ENCODE measurements around the gene MFSD2B.

The MFSD2B gene

DNA sequence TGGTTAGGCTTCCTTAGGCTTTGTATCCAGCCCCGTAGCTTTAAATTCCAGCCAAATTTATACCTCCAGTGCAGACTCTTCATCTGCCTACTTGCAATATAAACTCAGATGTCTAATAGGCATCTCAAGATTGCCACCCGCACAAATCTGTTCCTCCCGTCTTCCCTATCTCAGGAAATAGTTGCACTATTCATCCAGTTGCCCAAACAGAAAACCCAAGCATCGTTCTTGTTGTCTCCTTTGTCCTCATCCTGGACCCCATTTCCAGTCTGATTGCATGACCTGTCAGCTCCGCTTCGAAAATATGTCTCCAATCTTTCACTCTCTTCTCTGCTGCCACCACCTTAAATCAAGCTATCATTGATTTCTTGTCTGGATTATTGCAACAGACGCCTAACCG, 41.9 kb downstream of the MFSD2B start:
- DNase-seq (ENCODE audit: low spot score) = no peak

GRCh38 chr2:24052951-24053350, 43.1 kb downstream of the MFSD2B start:
- DNase-seq (ENCODE audit: low spot score) = no peak

- DNase-seq (ENCODE audit: low spot score) = no peak
These were observed 44.6 kb downstream of the MFSD2B start for GRCh38 chr2:24054366-24055010.

- no peak for DNase-seq (ENCODE audit: low spot score)
These were observed 45.9 kb downstream of the MFSD2B start for GRCh38 chr2:24055750-24056149.

DNA sequence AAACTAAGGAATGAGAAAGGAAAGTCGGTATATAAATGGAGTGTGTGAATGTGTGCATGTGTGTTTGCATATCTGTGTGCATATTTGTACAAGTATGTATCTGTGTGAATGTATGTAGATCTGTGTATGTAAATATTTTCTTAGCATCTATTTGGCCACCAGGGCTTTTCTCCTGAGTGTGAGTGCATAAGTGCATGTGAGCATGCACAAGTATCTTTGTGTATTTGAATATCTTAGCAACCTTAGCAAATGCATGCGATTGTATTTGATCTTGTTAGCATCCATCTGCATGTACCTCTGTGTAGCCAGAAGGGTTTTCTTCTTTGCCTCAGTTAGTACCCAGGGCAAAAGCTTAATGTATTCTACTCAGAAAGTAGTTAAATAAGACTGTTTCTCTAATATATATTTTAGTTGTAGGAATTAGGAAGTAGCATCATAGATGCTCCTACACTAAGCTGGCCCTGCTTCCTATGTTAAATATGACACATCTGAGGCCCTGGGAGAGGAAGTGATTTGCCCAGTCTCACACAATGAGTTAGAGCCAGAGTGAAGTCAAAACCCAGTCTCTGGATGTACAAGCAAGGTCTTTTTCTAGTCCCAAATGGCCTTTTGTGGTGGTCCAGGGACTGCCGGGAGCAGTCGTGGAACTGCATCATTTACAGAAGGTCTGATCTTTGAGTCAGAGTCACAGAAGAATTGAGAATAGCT, 48.8 kb downstream of the MFSD2B start:
- DNase-seq (ENCODE audit: low spot score) = no peak

- DNase-seq (ENCODE audit: low spot score) = no peak
These were observed 55.5 kb downstream of the MFSD2B start for GRCh38 chr2:24065341-24065740.

GRCh38 chr2:24072259-24072658, 62.4 kb downstream of the MFSD2B start:
- no peak for DNase-seq (ENCODE audit: low spot score)

GRCh38 chr2:24073816-24074215, 63.9 kb downstream of the MFSD2B start:
- DNase-seq (ENCODE audit: low spot score) = no peak

DNA sequence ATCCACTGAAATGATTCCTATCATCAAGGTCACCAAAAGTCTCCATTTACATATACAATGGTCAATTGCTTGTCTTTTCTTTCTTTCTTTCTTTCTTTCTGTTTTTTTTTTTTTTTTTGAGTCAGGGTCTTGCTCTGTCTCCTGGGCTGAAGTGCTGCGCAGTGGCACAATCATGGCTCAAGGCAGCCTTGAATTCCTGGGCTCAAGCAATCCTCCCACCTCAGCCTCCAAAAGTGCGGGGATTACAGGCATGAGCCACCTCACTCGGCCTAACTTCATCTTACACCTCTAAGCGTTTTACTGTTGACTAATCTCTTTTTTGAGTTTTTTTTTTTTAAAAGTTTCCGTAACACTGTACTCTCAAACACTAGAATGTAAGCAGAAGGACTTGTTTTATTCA, 65.4 kb downstream of the MFSD2B start:
- DNase-seq (ENCODE audit: low spot score) = no peak

Data from CD4-positive, alpha-beta T cell treated with Interleukin-15 for 4 hours (primary cell).